NCI-H2107 treated with DMSO at 0.1 percent for 48 hours (cell line): ENCODE data around the gene VENTX.
"Not testable (repeated sequence)": the region's sequence is repeated elsewhere in the genome, so short reads cannot be mapped to it uniquely, and the experiment has no call there.

Experiments
- DNase-seq: peaks from one replicate; lab custom pipeline; 2025; ENCODE audit not compliant: unreplicated experiment; lab: John Stamatoyannopoulos, UW

VENTX gene

DNA sequence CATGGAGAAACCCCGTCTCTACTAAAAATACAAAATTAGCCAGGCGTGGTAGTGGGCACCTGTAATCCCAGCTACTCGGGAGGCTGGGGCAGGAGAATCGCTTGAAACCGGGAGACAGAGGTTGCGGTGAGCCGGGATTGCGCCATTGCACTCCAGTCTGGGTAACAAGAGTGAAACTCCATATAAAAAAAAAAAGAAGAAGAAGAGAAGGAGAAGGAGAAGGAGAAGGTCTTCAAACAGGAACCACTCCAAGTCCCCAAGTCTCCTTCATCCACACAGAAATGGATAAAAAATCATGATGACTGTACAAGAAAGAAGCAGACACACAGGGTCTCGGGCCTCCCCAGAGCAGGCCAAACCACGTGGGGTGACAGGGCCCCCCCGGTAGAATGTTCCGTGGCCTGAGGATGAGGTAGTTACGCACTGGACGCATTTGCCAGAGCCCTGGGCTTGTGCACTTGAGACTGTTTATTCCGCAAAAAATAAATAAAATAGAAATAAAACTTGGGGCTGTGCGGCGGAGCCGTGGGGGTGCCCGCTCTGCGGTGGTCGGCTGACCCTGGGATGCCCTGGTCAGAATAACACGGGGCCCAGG is 15.8 kb downstream of the VENTX start:
- no peak for DNase-seq

DNA sequence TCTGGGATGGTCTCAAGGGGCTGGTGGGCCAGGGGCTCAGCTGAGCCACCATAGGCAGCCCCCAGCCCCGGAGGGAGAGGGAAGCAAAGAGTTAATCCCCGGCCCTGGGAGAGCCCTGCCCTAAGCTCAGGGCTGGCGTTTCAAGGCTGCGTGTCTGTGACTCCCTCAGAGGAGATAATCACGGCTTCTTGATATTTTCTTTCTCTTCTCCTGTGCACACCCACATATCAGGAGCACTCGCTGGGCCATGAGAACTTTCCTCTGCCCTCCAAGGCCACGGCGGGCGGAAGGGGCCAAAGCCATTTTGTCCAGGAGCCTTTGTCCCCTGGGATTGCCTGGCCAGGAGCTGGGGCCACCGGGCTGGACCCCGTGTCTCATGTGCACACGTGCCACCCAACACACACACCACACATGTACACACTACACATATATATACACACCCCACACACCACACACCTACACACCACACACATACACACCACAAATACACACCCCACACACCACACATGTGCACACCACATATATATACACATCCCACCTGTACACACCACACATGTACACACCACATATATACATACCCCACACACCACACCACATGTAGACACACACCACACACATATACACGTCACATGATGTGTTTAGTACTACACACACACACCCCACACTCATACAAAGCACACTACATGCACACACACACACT is 16.9 kb downstream of the VENTX start:
- DNase-seq, result no peak

GRCh38 chr10:133255323-133255722 is 17.7 kb downstream of the VENTX start:
- no peak for DNase-seq

DNA sequence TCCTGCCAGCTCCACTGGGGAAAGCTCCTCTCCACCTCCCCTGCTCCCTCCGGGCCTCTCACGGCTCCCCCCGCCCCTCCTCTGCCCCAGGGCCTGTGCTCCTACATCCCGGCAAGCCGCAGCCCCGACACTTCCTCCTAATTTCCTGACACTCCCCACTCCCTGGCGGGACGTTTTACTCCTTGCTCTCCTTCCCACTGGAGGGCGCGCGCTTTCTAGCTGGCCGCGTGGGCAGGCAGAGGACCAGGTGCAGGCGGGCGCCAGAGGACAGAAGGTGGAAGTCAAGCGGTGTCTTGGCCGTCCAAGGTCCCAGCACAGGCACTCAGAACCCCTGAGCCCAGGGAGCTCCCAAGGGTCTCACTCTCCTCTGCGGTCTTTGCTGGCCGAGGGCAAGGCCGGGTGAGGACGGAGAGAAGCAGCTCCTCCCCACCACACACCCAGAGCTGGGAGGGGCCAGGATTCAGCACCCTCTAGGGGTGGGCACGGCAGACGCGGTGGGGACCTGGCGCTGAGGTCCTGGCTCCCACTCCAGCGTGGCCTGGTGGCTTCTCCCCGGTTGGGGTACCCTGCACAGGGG is 19.9 kb downstream of the VENTX start:
- no peak for DNase-seq

DNA sequence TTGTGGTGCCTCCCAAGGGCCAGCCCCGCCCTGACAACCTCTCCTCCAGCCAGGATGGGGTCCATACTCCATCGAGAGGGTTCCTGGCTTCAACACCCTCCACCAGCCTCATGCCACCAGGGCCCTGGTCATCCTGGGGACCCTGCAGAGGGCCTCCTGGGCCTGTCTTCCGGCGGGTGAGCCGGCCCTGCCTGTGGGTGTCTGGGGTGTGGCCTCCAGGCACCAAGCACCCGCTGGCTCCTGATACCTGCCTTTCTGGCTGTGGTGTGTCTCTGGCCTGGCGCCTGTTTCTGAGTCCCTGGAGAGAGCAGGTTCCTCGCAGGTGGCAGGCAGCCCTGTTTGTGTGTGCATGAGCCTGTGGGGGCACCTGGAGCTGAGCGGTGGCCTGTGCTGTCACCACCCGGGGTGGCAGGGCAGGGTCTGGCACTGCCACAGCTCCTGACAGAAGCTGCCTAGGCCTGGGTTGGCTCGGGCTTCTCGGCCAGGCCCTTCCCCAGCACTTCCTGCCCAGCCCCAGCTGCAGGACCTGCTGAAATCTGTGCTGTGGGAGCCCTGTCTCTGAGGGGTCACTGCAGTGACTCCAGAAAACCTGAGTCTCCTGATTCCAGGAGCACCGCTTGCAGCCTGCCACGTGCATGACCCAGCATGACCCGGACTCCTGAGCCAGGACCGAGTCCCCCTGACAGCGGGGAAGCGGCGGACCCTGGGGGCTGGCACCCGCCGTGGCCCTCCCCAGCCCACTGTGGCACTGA is 20.6 kb downstream of the VENTX start:
- peak; percentile 49 for DNase-seq

GRCh38 chr10:133258818-133259601 is 21.4 kb downstream of the VENTX start:
- peak; percentile 18 for DNase-seq

DNA sequence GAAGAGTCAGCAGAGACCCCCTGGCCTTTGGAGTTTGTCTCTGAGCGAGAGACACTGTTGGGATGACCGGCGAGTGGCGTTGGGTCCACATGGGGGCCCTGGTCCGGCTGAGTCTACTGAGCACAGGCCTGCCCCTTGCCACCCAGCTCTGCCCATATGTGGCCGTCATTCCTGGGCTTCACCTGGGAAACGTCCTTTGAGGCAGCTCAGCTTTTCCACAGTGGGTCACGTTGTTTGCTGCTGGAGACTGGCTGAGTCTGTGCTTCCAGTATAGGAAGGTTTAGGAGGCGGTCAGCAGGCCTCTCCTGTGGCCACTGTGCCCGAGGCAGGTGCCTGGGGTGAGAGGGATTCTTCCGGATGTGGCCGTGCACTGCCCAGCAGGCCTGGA is 21.9 kb downstream of the VENTX start:
- no peak for DNase-seq

DNA sequence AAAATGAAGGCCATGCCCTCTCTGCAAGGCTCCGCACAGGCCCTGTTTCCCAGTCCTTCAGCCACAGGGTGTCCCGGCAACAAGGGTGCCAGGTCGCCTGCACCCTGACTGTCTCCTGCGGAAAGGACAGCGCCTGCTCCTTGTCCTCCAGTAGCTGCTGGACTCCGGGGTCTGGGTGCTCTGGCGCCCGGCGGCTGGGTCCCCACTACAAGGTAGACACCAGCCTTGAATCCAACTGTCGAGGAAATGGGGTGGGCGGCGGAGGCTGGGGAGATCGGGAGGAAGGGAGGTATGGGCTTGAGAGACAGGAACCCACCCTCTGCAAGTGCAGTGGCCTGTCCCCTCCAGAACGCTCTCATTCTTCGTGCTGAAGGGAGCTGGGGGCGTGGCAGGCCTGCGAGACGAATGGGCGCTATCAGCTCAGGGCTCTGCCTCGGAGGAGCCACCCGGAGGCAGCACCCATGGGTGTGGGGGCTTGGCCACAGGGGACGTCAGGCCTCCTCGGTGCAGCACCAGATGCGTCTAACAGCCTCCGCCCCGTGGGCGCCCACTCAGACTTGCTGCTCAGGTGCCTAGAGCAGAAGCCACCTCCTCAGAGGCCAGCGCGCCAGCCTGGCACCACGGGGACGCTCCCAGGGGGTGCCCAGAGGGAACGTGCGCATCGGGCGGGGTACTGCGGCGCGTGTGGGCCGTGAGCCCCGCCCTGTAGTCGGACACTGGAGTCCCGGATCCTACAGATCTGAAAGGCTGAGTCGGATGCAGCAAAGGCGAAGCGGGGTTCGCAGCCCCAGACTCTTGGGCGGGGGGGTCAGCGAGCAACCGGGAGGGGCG is 23.5 kb downstream of the VENTX start:
- no peak for DNase-seq

DNA sequence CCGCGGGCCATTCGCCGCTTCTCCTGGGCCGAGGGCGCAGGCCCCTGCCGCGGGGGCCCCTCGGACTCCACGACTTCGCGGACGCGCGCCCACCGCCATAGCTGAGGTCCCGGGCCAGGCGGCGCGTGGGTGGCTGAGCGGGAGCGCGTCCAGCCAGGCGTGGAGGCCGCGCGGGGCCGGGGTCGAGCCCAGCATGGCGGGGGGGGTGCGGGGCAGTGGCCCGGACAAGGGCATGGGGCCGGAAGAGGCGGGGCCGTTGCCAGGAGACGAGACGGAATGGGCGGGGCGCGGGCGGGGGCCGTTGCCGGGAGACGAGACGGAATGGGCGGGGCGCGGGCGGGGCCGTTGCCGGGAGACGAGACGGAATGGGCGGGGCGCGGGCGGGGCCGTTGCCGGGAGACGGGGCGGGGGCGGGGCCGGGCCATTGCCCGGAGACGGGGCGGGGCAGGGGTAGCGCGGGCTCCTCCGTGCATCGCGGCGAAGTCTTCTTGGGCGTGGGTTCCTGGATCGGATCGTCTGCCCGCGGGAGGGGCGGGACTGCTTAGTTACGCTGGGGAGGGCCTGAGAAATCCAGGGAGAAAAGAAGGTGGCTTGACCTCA is 24.2 kb downstream of the VENTX start:
- no peak for DNase-seq

- DNase-seq, result peak; percentile 10
Observed at GRCh38 chr10:133262696-133263095, 25.0 kb downstream of the VENTX start.

DNA sequence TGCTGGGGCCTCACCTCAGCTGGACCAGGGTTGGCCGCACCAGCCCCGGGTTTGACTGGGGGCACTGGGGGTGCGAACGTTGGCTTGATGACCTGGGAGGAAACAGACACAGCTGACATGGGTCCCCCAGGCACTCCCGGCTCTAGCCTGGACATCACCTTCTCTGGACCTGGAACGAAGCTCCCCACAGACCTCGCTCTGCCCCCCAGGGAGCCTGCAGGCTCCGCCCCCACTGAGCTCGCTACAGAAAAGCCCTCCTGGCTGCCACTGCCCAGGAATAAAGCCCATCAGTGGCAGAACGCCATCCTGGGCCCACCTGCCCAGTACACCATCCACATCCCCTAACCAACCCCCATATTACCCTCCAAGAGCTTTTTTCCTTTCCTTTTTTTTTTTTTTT is 26.0 kb downstream of the VENTX start:
- no peak for DNase-seq

GRCh38 chr10:133264461-133264860 is 26.8 kb downstream of the VENTX start:
- no peak for DNase-seq

GRCh38 chr10:133265052-133265451 is 27.4 kb downstream of the VENTX start:
- not testable (repeated sequence) for DNase-seq

- DNase-seq, result no peak
Observed at GRCh38 chr10:133266056-133266795, 28.6 kb downstream of the VENTX start.

GRCh38 chr10:133267293-133267692 is 29.6 kb downstream of the VENTX start:
- DNase-seq, result no peak

- DNase-seq, result no peak
Observed at GRCh38 chr10:133267829-133268228, 30.2 kb downstream of the VENTX start.

DNA sequence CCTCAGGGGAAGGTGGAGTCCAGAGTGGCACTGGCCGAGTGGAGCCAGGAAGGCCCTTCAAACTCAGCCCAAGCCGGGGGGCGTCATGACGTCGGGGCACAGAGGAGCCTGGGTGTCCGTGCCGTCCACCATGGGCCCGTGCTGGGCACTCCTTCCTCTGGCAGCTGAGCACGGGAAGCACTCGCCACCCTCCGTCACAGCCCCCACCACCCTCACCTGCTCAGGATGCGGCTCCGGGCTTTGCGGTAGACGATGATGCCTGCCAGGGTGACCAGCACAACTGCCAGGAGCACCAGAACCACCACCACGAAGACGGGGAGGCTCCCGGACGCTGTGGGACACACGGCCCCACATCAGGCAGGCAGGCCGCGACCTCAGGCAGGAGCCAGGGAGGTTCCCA is 30.9 kb downstream of the VENTX start:
- no peak for DNase-seq

DNA sequence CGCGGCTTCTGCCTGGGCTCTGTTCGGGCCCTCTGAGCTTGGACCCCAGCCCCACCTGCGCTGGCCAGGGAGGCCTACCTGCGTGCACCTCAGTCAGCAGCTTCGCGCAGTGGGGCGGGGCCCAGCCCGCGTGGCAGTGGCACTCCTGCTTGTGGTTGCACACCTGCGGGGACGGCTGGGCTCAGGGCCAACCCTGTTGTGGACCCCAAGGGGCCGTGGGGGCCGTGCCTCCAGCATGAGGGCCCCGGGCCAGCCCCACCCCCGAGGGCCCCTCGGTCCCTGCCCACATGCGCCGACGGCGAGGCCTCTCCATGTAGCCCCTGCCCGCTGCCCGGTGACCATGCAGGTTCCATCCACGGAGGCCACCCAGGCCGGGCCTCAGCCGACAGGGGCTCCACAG is 31.7 kb downstream of the VENTX start:
- no peak for DNase-seq

GRCh38 chr10:133270204-133270603 is 32.5 kb downstream of the VENTX start:
- DNase-seq, result no peak
